GM12878 (cell line): ENCODE results near the gene SLC5A10. TPM values are rescaled to one million over a fixed set of nuclear protein-coding genes. Genes with fewer than 3 reads are reported as not detected.

Source experiments
- ATAC-seq: fragments of 200-7000 bp; cut with Tn5 transposase; 3 replicates; pipeline ENCODE4 v1.9.1; 2020; ENCODE audit warnings: mild to moderate bottlenecking, moderate library complexity
- BruUV-seq: library from RNA; stranded (reverse); fragments of 400-500 nt; replicated peaks from 2 replicates; lab custom pipeline; 2021; lab: Mats Ljungman, UMichigan
- CTCF ChIA-PET: fragments of 300-600 bp; sonication (Branson Sonifier 250); formaldehyde crosslinking; extraction: SDS; loops from one replicate; lab custom pipeline; 2021; ENCODE audit warnings: inconsistent platforms; lab: Yijun Ruan, JAX
- POLR2A ChIA-PET: fragments of 350-600 bp; formaldehyde crosslinking; extraction: SDS; loops from one replicate; lab custom pipeline; 2021; ENCODE audit warnings: inconsistent platforms; lab: Charles Lee
- RAD21 ChIA-PET: fragments of 300-600 bp; sonication (Branson Sonifier 250); formaldehyde crosslinking; loops from one replicate; lab custom pipeline; 2023; ENCODE audit warnings: antibody characterized with exemption; ENCODE audit not compliant: unreplicated experiment; lab: Charles Lee
- SMC1A ChIA-PET: fragments of 300-600 bp; sonication (Branson Sonifier 250); formaldehyde crosslinking; loops from one replicate; lab custom pipeline; 2023; ENCODE audit not compliant: unreplicated experiment, uncharacterized antibody; lab: Charles Lee
- DNase-seq: peaks from one replicate; pipeline ENCODE4 v3.0.0-alpha.2; 2011; ENCODE audit warnings: low read depth, low spot score
- FAIRE-seq: peaks from 3 replicates; lab custom pipeline; 2011; peaks lifted over from hg19 to GRCh38; lab: Jason Lieb, UNC
- H2AFZ ChIP-seq: 2 replicates; pipeline ENCODE4 v1.6.0; 2011; ENCODE audit warnings: low read depth, low read length, control low read depth; ENCODE audit not compliant: control insufficient read depth
- H3K27ac ChIP-seq: 2 replicates; pipeline ENCODE4 v1.5.1; 2011; ENCODE audit warnings: control low read depth; ENCODE audit not compliant: control insufficient read depth, insufficient read depth
- H3K27me3 ChIP-seq, 2 experiments: replicated peaks in 1 of 2; 2 replicates each; pipeline versions ENCODE4 v1.6.0 to v1.6.1; 2011; ENCODE audit warnings: low read length in 1 of 2; ENCODE audit not compliant: control insufficient read depth in 2 of 2, insufficient read depth in 2 of 2
- H3K36me3 ChIP-seq, 2 experiments: 2 replicates each; pipeline ENCODE4 v1.5.1; 2011; ENCODE audit warnings: low read length in 1 of 2; ENCODE audit not compliant: control insufficient read depth in 2 of 2, insufficient read depth in 2 of 2
- H3K4me1 ChIP-seq: 2 replicates; pipeline ENCODE4 v1.6.1; 2011; ENCODE audit warnings: mild to moderate bottlenecking, low read length, moderate library complexity, mixed read lengths; ENCODE audit not compliant: control insufficient read depth, insufficient read depth
- H3K4me2 ChIP-seq: 2 replicates; pipeline ENCODE4 v1.6.0; 2011; ENCODE audit warnings: control low read depth; ENCODE audit not compliant: control insufficient read depth, insufficient read depth
- H3K4me3 ChIP-seq: fragments of 200-600 bp; sonication (generic); 2 replicates; pipeline ENCODE4 v1.5.1; 2016
- H3K79me2 ChIP-seq: 2 replicates; pipeline ENCODE4 v1.6.0; 2011; ENCODE audit warnings: low read length; ENCODE audit not compliant: control insufficient read depth, insufficient read depth
- H3K9ac ChIP-seq: 2 replicates; pipeline ENCODE4 v1.8.0; 2011; ENCODE audit warnings: low read length, control low read depth, mixed read lengths; ENCODE audit not compliant: control insufficient read depth, insufficient read depth
- H3K9me3 ChIP-seq: replicated peaks from 3 replicates; pipeline ENCODE4 v1.5.1; 2011; ENCODE audit warnings: mild to moderate bottlenecking, low read length; ENCODE audit not compliant: control insufficient read depth, insufficient read depth
- H4K20me1 ChIP-seq: 2 replicates; pipeline ENCODE4 v1.6.0; 2011; ENCODE audit not compliant: control insufficient read depth, insufficient read depth
- ATF7 ChIP-seq: fragments of 450-650 bp; IDR thresholded peaks from 2 replicates; pipeline ENCODE4 v1.6.1; 2016; ENCODE audit warnings: low read depth, mild to moderate bottlenecking
- CHD2 ChIP-seq: IDR thresholded peaks from 2 replicates; pipeline ENCODE4 v1.6.1; 2011; ENCODE audit warnings: low read depth, low read length, improper control_type of control experiment, borderline replicate concordance
- GABPA ChIP-seq: IDR thresholded peaks from 2 replicates; pipeline ENCODE4 v1.6.1; 2014; ENCODE audit warnings: antibody characterized with exemption, low read depth, mild to moderate bottlenecking, inconsistent platforms
- HDGF ChIP-seq: fragments of 450-650 bp; IDR thresholded peaks from 2 replicates; pipeline ENCODE4 v1.6.1; 2016; ENCODE audit warnings: antibody characterized with exemption
- TAF1 ChIP-seq: IDR thresholded peaks from 2 replicates; pipeline ENCODE4 v1.6.1; 2011; ENCODE audit warnings: mild to moderate bottlenecking, low read depth, low read length, borderline replicate concordance
- TARDBP ChIP-seq: IDR thresholded peaks from 2 replicates; pipeline ENCODE4 v1.6.1; 2016; ENCODE audit warnings: borderline replicate concordance
- TCF3 ChIP-seq: IDR thresholded peaks from 2 replicates; pipeline ENCODE4 v1.6.1; 2012; ENCODE audit warnings: low read depth, mild to moderate bottlenecking, low read length, borderline replicate concordance; ENCODE audit not compliant: insufficient read depth
- ZNF207 ChIP-seq: fragments of 450-650 bp; IDR thresholded peaks from 2 replicates; pipeline ENCODE4 v1.6.1; 2014; ENCODE audit warnings: antibody characterized with exemption, mild to moderate bottlenecking, borderline replicate concordance
- ZNF24 ChIP-seq: fragments of 450-650 bp; IDR thresholded peaks from 2 replicates; pipeline ENCODE4 v1.6.1; 2017; ENCODE audit warnings: antibody characterized with exemption, mild to moderate bottlenecking
- WGBS: methylation state at CpG from one replicate; pipeline ENCODE4 v1.1.6; 2016; ENCODE audit warnings: low lambda C conversion rate; ENCODE audit not compliant: insufficient replicate concordance, insufficient coverage; ENCODE audit errors: missing lambda C conversion rate; 5-methylcytosine and 5-hydroxymethylcytosine counted together
- in situ Hi-C: fragments of 300-500 bp; cut with MboI; formaldehyde crosslinking; loops from 9 replicates; pipeline ENCODE4 v1.14.3; 2018; ENCODE audit warnings: mixed read lengths
- intact Hi-C: fragments of 100-400 bp; cut with micrococcal nuclease; formaldehyde crosslinking; loops from one replicate; pipeline ENCODE4 v1.14.2; 2022; ENCODE audit not compliant: unreplicated experiment
- polyA plus RNA-seq, 11 experiments: library from polyadenylated mRNA; depleted of rRNA in 4 of 11; unstranded in 6 of 11; stranded (reverse) in 5 of 11; fragments of >200 nt; fragmentation: Nextera tagmentation in 4 of 11; fragmentation: Illumina TruSeq in 1 of 11; extraction: Ambion mirVana in 4 of 11; extraction: Trizol in 1 of 11; gene quantifications; 1 replicate in 1 of 11; 2 replicates in 10 of 11; pipeline versions ENCODE4 v1.2.1 to v1.2.3, GENCODE V29; 2011 to 2016; ENCODE audit warnings: inconsistent platforms in 2 of 11, missing spikeins in 2 of 11, low read depth in 1 of 11
- total RNA-seq, 4 experiments: library from RNA; depleted of rRNA in 3 of 4; stranded (reverse); fragments of >200 nt in 3 of 4; fragmentation: Illumina TruSeq in 1 of 4; extraction: Trizol in 1 of 4; gene quantifications; 2 replicates each; pipeline versions ENCODE4 v1.2.1 to v1.2.3, GENCODE V29; 2013 to 2021
- TF ChIP-seq, protein P1 (sequence below): fragments of 450-650 bp; IDR thresholded peaks from 2 replicates; pipeline ENCODE4 v1.6.1; 2017; ENCODE audit warnings: borderline replicate concordance

The SLC5A10 gene
- total and polyA plus RNA-seq, 10 of the 15 experiments (the other 5 are each of a cell fraction or from before 2014, with no cell fraction given), result under 0.01 to 0.18 (median 0.07) TPM; not detected in 4

DNA sequence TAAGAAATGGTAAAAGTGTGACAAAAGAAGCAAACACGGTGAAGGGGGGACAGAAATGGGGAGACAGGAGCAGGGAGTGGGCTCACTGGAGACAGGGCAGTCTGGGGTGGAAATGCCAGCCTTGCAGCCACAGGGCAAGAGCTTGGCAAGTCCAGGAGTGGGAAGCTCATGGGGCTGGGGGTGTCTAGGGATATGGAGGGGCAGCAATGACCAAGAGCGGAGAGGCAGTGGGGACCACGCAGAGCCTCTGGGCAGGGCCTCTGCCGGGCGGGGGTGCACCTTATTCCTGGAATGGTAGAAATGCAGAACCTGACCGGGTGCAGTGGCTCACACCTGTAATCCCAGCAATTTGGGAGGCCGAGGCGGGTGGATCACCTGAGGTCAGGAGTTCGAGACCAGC is 12.6 kb downstream of the SLC5A10 start:
- no peaks in the 10 kb centered on the region for H3K27me3 ChIP-seq
- TF ChIP-seq ATF7, result no peak
- no peak for TF ChIP-seq HDGF
- TF ChIP-seq TARDBP, result no peak
- no peak for TF ChIP-seq TAF1
- no peak for TF ChIP-seq ZNF207
- no peak for TF ChIP-seq ZNF24
- TF ChIP-seq, protein P1, sequence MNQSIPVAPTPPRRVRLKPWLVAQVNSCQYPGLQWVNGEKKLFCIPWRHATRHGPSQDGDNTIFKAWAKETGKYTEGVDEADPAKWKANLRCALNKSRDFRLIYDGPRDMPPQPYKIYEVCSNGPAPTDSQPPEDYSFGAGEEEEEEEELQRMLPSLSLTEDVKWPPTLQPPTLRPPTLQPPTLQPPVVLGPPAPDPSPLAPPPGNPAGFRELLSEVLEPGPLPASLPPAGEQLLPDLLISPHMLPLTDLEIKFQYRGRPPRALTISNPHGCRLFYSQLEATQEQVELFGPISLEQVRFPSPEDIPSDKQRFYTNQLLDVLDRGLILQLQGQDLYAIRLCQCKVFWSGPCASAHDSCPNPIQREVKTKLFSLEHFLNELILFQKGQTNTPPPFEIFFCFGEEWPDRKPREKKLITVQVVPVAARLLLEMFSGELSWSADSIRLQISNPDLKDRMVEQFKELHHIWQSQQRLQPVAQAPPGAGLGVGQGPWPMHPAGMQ, result no peak
- no peak for TF ChIP-seq CHD2
- TF ChIP-seq TCF3, result no peak
- TF ChIP-seq GABPA, result no peak
- no TSS peak for BruUV-seq
- ChIA-PET CTCF (no interaction called here), POLR2A (no interaction called here), SMC1A (no interaction called here), RAD21 (no interaction called here)
- no peaks in the 10 kb centered on the region; a peak in 1 of 4 replicates for H3K36me3 ChIP-seq
- in situ Hi-C loops (no loop called here), intact Hi-C loops (no loop called here)
- DNase-seq (no peak), ATAC-seq (no peak), FAIRE-seq (no peak)
- H3K9ac ChIP-seq, result no peak overlapping the region
- no peaks in the 10 kb centered on the region for H3K79me2 ChIP-seq
- no peak overlapping the region for H3K4me3 ChIP-seq
- H4K20me1 ChIP-seq, result no peaks in the 10 kb centered on the region
- H3K9me3 ChIP-seq, result no peaks in the 10 kb centered on the region
- H3K4me2 ChIP-seq, result no peak overlapping the region
- H3K4me1 ChIP-seq, result peaks cover 10% of the 10 kb centered on the region
- 76% methylated on average over 9 of the region's 9 CpGs for WGBS
- no peak overlapping the region for H2AFZ ChIP-seq
- no peak overlapping the region for H3K27ac ChIP-seq
